ENCODE results near the gene CELSR2.
"Not testable (repeated sequence)": the region's sequence is repeated elsewhere in the genome, so short reads cannot be mapped to it uniquely, and the experiment has no call there.

CELSR2 gene

GRCh38 chr1:109277434-109278204 is 28.3 kb downstream of the CELSR2 start:
- DNase-seq (ENCODE audit: low read depth), result peak; percentile 59

- no peak for DNase-seq (ENCODE audit: low read depth)
These were observed 30.4 kb downstream of the CELSR2 start for GRCh38 chr1:109279615-109280278.

GRCh38 chr1:109280862-109281261 is 31.5 kb downstream of the CELSR2 start:
- DNase-seq (ENCODE audit: low read depth), result no peak

DNA sequence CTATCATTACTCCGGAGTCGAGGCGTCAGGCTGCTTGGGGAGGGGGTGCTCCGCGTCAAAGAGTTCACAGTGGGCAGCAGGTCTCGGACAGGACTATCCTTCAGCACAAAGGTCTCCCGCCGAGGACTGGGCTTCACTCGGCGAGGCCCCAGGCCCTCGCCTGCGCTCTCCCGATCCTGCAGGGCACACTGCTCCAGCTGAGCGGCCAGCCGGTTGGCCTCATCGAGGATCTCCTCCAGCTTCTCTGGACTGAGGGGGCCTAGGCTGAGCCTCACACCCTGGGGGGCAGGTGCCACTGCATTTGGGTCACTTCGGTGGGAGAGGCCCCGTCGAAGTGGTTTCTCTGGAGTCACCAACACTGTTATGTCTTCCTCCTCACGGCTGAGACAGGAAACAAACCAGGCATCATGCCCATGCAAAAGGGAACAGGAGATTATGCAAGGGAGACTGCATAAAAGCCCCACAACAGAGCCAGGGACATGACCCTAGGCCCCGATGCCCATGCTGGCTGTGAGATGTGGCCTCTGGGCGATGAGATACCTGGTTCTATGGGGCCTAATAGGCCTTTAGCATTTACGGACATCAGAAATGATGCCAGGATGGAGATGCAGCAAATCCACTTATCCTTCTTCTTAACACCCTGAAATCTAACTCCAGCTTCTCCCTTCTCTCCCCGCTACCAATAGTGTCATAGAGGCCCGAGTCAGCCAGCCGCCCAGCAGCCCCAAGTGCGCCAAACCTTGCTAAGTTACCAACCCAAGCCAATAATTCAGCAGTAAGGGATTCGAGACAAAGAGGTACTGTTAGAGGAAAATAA is 32.5 kb downstream of the CELSR2 start:
- no peak for DNase-seq (ENCODE audit: low read depth)

GRCh38 chr1:109282497-109282951 is 33.2 kb downstream of the CELSR2 start:
- DNase-seq (ENCODE audit: low read depth), result no peak

DNA sequence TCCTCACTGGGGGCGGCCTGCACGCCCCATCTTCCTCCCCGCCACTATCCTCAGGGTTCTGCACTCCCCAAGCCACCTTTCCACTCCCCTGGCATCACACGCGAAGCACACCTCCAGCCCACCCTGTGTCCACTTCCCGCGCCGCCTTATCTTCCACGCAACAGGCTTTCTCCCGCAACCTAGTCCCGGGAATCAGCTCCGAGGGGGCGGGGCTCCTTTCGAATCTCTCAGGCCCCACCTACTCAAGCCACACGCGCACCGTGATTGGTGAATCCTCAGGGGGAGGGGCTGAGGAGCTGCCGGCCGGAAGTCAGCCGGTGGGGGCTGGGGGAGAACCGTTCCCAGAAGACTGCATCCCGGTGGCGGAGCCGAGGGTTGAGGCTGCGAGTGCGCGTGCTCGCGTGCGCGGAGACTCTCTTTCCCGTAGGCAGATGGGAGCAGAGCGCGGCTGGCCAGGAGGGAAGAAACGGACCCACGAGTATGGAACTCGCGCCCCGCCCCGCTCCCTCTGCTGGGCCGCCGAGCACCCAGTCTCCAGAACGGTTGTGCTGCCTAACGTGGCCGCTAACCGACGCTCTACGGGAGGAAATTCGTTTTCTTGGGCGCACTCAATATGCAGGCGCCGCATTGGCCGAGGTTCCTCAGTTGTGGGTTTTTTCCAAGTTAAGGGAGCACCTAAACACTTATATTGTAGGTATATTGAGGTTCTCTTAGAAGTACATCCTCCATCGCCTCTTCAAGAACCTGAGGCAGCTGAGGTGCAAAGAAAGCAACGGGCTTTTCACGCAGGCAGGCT is 33.8 kb downstream of the CELSR2 start, which contains the start of gene PSRC1:
PSRC1 (minus strand) TSS at position 194 of the 796 bp plus-strand sequence.
- peak; percentile 84 for DNase-seq (ENCODE audit: low read depth)

DNA sequence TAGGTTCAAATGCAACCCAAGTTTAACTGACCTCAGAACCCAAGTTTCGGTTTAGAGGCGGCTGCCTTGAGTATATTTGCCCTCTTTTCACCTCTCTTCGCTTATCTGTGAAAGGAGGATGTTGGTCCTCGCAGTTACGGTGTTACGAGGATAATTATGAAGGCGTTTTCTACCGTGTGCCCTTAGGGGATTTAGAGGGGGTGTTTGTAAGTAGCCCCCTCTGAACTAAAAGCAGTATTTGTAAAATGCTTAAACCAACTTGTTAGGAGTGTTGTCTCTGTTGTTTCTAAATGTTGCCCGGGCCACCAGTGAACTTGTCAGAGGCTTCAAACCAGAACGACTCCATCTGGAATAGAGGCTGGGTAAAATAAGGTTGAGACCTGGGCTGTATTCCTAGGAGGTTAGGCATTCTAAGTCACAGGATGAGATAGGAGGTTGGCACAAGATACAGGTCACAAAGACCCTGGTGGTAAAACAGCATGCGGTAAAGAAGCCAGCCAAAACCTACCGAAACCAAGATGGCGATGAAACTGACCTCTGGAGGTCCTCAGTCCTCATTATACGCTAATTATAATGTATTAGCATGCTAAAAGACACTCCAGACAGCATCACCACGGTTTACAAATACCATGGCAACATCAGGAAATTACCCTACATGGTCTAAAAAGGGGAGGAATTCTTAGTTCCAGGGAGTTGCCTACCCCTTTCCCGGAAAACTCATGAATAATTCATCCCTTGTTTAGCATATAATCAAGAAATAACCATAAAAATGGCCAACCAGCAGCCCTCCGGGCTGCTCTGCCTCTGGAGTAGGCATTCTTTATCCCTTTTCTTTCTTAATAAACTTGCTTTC is 34.6 kb downstream of the CELSR2 start:
- no peak for DNase-seq (ENCODE audit: low read depth)

- not testable (repeated sequence) for DNase-seq (ENCODE audit: low read depth)
These were observed 37.4 kb downstream of the CELSR2 start for GRCh38 chr1:109286762-109287161.

- DNase-seq (ENCODE audit: low read depth), result no peak
These were observed 40.8 kb downstream of the CELSR2 start for GRCh38 chr1:109290137-109290536.

- no peak for DNase-seq (ENCODE audit: low read depth)
These were observed 41.7 kb downstream of the CELSR2 start for GRCh38 chr1:109290998-109291397.

DNA sequence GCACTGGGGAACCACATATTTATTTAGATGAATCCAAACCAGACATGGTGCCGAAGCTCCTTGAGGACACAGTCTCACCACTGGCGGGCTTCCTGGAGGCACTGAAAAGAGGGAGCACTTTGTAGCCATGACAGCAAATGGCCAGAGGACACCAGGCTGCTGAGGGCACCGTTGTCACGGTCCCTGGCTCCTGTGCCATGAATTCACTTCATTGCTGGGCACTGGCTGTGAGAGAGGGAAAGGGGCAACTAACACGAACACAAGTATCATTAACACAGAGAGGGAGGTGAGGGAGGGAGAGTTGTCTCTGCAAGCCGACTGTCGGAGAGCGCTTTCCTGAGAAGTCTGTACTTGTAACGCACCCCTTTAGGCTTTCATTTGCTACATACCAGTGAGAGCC is 43.0 kb downstream of the CELSR2 start:
- no peak for DNase-seq (ENCODE audit: low read depth)

DNA sequence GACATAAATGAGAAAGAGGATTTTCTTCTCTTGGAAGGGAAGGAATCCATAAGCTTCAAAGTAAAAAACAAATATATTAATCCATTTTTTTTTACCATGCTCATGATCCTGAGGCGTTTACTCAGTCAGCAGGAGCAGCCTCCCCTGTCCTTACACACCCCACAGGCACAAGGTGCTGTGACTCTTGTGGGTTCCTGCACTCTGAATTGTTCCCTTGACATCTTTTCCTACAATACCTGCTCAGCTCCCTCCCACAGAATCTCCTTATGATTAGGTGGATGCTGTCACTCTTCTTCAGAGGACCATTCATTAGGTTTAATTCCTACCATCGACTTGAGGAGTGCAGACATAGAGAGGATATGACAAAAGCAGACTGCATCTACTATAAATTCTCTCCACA is 43.7 kb downstream of the CELSR2 start:
- DNase-seq (ENCODE audit: low read depth), result no peak

DNA sequence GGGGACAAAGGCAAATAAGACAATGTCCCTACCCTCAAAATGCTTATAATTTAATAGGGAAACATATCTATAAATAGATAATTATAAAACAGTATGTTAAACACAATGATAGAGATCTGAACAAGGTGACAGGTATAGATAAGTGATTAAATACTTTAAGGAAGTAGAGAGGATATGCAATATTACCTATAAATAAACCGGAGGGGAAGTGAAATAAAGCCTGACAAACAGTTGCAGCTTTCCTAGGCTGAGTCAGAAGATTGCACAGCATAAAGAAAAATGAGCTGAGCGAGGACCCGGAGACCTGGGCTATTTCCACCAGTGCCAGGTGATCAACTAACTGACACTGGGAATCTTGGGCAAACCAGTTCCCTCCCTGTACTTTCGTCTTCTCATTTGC is 45.1 kb downstream of the CELSR2 start:
- DNase-seq (ENCODE audit: low read depth), result no peak

DNA sequence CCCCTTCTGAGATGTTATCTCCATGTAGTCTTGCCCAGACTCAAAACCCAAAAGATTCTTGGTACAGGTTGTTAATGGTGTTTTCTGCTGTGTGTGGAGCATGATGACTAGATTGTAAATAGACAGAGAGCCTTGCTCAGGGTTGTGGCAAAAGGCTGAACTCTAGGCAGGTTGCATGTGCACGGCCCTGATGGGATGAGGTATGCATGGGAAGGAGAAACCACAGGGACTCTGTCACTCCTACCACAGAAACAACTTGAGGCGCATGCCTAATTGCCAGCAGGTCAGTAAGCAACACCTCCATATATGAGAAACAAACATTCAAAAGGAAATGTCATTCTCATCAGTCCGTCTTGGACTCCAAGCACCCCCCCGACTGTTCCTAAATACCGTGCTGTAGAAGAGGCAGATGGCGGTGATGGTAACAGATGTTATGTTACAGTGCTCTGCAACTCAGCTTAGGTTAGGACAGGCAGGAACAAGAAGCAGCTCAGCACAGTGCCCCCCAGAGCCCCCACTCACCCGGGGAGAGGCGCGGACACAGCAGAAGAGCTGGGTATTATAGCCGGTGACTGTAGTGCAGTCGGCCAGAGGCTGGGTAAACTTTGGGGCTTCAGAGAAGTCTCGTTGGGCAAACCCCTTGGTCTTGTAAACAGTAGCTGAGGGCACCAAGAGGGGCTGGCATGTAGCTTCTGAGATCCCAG is 46.5 kb downstream of the CELSR2 start:
- DNase-seq (ENCODE audit: low read depth), result no peak

- DNase-seq (ENCODE audit: low read depth), result no peak
These were observed 47.4 kb downstream of the CELSR2 start for GRCh38 chr1:109296782-109297181.

DNA sequence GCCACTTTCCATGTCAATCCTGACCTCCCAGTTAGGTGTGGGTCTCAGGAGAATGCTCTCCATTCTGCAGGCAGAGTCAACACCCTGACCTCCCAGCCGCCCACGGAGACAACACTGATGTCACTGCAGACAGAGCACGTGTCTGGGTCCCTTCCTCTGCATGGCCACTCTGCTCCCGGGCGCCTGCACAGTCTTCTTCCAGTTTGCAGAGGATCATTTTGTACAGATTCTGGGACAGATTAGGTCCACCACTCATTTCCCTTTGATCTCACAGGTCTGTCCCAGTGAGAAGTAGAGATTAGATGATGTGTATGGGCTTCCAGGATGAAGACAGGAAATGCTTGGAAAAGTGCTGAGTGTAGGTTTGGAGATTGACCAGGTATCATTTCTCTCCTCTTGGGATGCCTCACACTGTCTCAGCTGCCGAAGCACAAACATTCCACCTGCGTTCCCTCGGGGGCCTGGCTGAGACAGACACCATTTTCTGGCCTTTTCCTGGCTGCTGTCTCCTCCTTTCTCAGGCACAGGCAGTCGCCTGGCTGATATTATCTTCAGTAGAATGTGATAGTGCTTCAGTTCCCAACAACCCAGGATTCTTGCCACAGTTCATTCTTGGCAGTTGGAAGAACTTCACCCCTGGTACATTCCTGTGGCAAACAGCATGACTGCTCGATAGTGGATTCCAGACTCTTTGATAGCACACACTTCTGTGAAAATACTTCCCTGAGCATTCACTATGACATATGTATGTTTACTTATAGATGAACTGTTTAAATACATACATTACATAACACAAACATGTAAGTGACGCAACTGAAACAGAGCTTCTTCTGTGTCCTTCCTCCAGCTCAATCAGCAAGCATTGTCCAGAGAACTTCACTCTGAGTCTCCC is 49.6 kb downstream of the CELSR2 start:
- no peak for DNase-seq (ENCODE audit: low read depth)

- no peak for DNase-seq (ENCODE audit: low read depth)
These were observed 50.4 kb downstream of the CELSR2 start for GRCh38 chr1:109299558-109300343.

GRCh38 chr1:109300650-109301151 is 51.4 kb downstream of the CELSR2 start:
- no peak for DNase-seq (ENCODE audit: low read depth)

Measured in stimulated activated CD8-positive, alpha-beta memory T cell treated with anti-CD3 and anti-CD28 coated beads, Interleukin-4, amount 100 ng/mL, for 24 hours (primary cell).